Stomach (tissue), 4 donors: ENCODE results near the gene EPHB1.

ENCODE experiments used
- POLR2A ChIP-seq, 4 donors: fragments of 450-650 bp; IDR thresholded peaks; one replicate each; pipeline ENCODE4 v1.6.1; 2016; ENCODE audit warnings: antibody characterized with exemption in 4 of 4, control low read depth in 2 of 4, mild to moderate bottlenecking in 1 of 4, moderate library complexity in 1 of 4
- TF ChIP-seq, protein P1 (sequence below), 7 experiments: fragments of 450-650 bp in 4 of 7; fragments of 200-600 bp in 3 of 7; sonication (generic) in 3 of 7; IDR thresholded peaks; one replicate each; pipeline ENCODE4 v1.5.1; 2016 to 2019; ENCODE audit warnings: antibody characterized with exemption in 7 of 7, control low read depth in 2 of 7, mild to moderate bottlenecking in 1 of 7

DNA sequence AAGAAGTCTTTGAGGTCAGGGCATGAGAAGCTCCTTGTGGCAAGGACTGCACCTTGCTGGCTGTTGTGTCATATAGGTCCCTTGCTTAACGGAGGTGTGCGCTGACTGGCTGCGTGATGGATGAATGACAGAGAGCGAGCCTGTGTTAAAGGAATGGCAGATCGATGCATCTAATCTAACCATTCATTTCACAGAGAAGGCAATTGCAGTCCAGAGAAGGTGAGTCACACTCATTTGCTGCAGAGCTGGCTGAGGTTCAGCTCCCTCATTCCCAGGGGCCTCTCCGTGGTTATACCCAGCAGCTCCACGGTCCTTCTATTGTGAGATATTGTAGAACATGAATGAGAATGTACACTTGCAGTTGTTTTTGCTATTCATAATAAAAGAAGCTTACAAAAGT, 289.3 kb downstream of the EPHB1 start:
- TF ChIP-seq, protein P1, sequence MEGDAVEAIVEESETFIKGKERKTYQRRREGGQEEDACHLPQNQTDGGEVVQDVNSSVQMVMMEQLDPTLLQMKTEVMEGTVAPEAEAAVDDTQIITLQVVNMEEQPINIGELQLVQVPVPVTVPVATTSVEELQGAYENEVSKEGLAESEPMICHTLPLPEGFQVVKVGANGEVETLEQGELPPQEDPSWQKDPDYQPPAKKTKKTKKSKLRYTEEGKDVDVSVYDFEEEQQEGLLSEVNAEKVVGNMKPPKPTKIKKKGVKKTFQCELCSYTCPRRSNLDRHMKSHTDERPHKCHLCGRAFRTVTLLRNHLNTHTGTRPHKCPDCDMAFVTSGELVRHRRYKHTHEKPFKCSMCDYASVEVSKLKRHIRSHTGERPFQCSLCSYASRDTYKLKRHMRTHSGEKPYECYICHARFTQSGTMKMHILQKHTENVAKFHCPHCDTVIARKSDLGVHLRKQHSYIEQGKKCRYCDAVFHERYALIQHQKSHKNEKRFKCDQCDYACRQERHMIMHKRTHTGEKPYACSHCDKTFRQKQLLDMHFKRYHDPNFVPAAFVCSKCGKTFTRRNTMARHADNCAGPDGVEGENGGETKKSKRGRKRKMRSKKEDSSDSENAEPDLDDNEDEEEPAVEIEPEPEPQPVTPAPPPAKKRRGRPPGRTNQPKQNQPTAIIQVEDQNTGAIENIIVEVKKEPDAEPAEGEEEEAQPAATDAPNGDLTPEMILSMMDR (IDR thresholded peaks at IDR 0.05), result no peak
- no peak for TF ChIP-seq POLR2A (IDR thresholded peaks at IDR 0.05)
